Measurements from ENCODE around the gene PODN. TPM values are rescaled to one million over a fixed set of nuclear protein-coding genes. Genes with fewer than 3 reads are reported as not detected.

PODN gene
- total RNA-seq, 1 experiment from 2014 or later, result 0.23 TPM

GRCh38 chr1:53121319-53122172, 59.5 kb downstream of the PODN start:
- Histone ChIP-seq H3K4me3 (ENCODE audit: low read depth in 2 of 2, low read length in 2 of 2) (no peak overlapping the region), H3K9me3 (ENCODE audit: control insufficient read depth, insufficient read depth, low read depth, low read length) (no peaks in the 10 kb centered on the region), H3K27me3 (ENCODE audit: control insufficient read depth, insufficient read depth, low read length) (no peaks in the 10 kb centered on the region), H3K36me3 (ENCODE audit: control insufficient read depth, insufficient read depth, low read length) (no peaks in the 10 kb centered on the region), H3K4me1 (ENCODE audit: control insufficient read depth, insufficient read depth, low read length) (peaks cover 6% of the 10 kb centered on the region), H3K27ac (ENCODE audit: low read length) (no peak overlapping the region)
- POLR2A ChIA-PET, result interaction anchor here (0.5 to 0.8 kb wide), 2 partner anchors 10 to 98 kb away, joined by 4 to 6 read pairs; no protein-coding TSS in a partner anchor
- no TSS peak for BruUV-seq (replicated peaks)
- ATAC-seq (peak; percentile 26; the same call in 1 of the 2 replicates), DNase-seq (ENCODE audit: low read depth, low spot score) (no peak)
- TF ChIP-seq POLR2AphosphoS5 (IDR thresholded peaks at IDR 0.05; ENCODE audit: low read depth, low read length), result no peak
- TF ChIP-seq REST (IDR thresholded peaks at IDR 0.05; ENCODE audit: insufficient read depth in 1 of 2, low read depth in 2 of 2, low read length in 1 of 2), result no peak
- no peak for TF ChIP-seq CTCF (IDR thresholded peaks at IDR 0.05)
- no peak for TF ChIP-seq SIN3A (IDR thresholded peaks at IDR 0.05; ENCODE audit: borderline replicate concordance, insufficient read depth, low read depth, low read length)
- no peak for TF ChIP-seq TCF7L2 (IDR thresholded peaks at IDR 0.05; ENCODE audit: low read depth, low read length)
- in situ Hi-C loops (cut with HindIII; ENCODE audit: low pct_unique_long_range_greater_than_20kb, low sequenced_read_pairs), result no loop called here
- intact Hi-C loops (cut with micrococcal nuclease; ENCODE audit: unreplicated experiment), result no loop called here
- CTCF ChIA-PET, result interaction anchor here (0.6 kb wide), 1 partner anchor 12 kb away, joined by 4 read pairs; no protein-coding TSS in a partner anchor

GRCh38 chr1:53122201-53122885, 60.3 kb downstream of the PODN start:
- no peak for DNase-seq (ENCODE audit: low read depth, low spot score)
- no peak for TF ChIP-seq TCF7L2 (IDR thresholded peaks at IDR 0.05; ENCODE audit: low read depth, low read length)
- TF ChIP-seq SIN3A (IDR thresholded peaks at IDR 0.05; ENCODE audit: borderline replicate concordance, insufficient read depth, low read depth, low read length), result no peak
- TF ChIP-seq POLR2AphosphoS5 (IDR thresholded peaks at IDR 0.05; ENCODE audit: low read depth, low read length), result no peak
- TF ChIP-seq REST (IDR thresholded peaks at IDR 0.05; ENCODE audit: insufficient read depth in 1 of 2, low read depth in 2 of 2, low read length in 1 of 2), result no peak
- TF ChIP-seq CTCF (IDR thresholded peaks at IDR 0.05), result no peak
- intact Hi-C loops (cut with micrococcal nuclease; ENCODE audit: unreplicated experiment), result no loop called here
- POLR2A ChIA-PET, result interaction anchor here (0.5 kb wide), 1 partner anchor 868 kb away, joined by 3 read pairs; no protein-coding TSS in a partner anchor
- Histone ChIP-seq H3K4me3 (ENCODE audit: low read depth in 2 of 2, low read length in 2 of 2) (no peak overlapping the region), H3K4me1 (ENCODE audit: control insufficient read depth, insufficient read depth, low read length) (peaks cover 6% of the 10 kb centered on the region), H3K27ac (ENCODE audit: low read length) (no peak overlapping the region), H3K36me3 (ENCODE audit: control insufficient read depth, insufficient read depth, low read length) (no peaks in the 10 kb centered on the region), H3K9me3 (ENCODE audit: control insufficient read depth, insufficient read depth, low read depth, low read length) (no peaks in the 10 kb centered on the region), H3K27me3 (ENCODE audit: control insufficient read depth, insufficient read depth, low read length) (no peaks in the 10 kb centered on the region)
- peak; percentile 28; the same call in 1 of the 2 replicates for ATAC-seq
- CTCF ChIA-PET, result no interaction called here
- in situ Hi-C loops (cut with HindIII; ENCODE audit: low pct_unique_long_range_greater_than_20kb, low sequenced_read_pairs), result no loop called here
- BruUV-seq (replicated peaks), result no TSS peak

All from Panc1 (cell line).